GM18861 (cell line): Measurements from ENCODE around the gene SUFU.
"Not testable (repeated sequence)": the region's sequence is repeated elsewhere in the genome, so short reads cannot be mapped to it uniquely, and the experiment has no call there.

Experiments used
- ATAC-seq: cut with Tn5 transposase; IDR thresholded peaks from one replicate; pipeline ENCODE4 v1.9.1; 2021; ENCODE audit not compliant: unreplicated experiment

The SUFU gene

DNA sequence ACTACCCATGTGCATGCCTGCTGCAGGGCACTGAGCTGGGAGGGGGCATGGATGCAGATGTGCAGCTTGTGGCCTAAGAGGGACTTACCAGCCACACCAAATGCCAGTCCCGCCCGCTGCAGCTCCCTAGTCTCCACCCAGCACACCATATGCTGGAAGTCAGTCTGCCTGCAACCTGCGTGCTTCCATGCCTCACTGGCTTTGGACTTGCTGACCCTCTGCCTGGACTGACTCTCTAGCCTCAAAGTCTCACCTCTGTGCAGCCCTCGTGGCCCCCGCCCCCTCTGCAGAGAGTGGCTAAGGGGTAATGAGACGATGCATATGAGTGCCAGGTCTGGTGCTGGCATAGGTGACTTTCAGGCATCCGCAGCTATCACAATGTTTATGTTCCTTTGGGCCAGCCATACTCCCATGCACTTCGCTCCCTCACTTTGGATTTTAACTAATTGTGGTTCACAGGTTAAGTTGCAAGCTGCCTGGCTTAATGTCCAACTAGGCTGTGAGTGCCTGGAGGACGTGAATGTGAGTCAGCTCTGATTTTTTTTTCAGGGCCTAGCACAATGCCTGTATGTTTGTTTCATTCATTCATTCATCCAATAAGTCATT, 162.2 kb downstream of the SUFU start:
- ATAC-seq, result no peak

DNA sequence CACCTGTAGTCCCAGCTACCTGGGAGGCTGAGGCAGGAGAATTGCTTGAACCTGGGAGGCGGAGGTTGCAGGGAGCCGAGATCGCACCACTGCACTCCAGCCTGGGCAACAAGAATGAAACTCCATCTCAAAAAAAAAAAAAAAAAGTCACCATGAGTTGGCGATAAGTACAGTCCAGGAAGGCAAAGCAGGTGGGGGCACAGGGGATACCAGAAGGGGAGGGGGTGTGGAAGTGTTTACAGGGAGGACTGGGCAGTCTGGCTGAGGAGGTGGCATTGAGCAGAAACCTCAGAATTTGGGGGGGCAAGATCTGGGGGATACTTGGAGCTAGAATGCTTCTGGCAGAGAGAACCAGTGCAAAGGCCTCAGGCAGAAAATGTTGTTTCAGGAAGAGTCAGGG, 163.6 kb downstream of the SUFU start:
- not testable (repeated sequence) for ATAC-seq

- no peak for ATAC-seq
Measured at GRCh38 chr10:102668326-102669107, 164.7 kb downstream of the SUFU start.

- no peak for ATAC-seq
Measured at GRCh38 chr10:102669206-102670064, 165.7 kb downstream of the SUFU start.

DNA sequence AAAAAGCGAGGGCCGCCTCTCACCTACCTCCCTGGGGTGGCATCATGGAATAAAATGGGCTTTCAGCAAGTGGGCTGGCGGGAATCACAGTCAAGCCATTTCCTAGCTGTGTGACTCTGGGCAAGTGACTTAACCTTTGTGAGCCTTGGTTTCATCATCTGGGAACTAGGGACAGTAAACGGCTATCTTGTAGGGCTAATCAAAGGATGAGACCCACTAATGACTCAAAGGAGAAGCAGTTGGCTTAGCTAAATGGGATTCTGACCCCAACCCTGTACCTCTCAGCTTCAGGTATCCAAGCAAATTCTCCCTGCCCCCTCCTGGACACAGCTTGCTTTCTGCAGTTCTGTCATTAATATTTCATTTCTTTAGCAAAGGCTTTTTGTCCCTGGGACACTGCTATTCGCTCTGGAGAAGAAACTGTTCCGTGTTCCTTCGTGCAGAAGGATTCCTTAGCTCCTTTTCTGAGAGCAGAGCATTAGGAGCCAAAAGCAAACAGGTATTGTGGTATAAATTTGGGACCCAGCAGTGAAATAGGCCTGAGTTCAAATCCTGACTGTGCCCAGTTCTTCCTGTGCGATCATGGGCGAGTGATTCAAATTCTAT, 166.4 kb downstream of the SUFU start:
- ATAC-seq, result no peak

DNA sequence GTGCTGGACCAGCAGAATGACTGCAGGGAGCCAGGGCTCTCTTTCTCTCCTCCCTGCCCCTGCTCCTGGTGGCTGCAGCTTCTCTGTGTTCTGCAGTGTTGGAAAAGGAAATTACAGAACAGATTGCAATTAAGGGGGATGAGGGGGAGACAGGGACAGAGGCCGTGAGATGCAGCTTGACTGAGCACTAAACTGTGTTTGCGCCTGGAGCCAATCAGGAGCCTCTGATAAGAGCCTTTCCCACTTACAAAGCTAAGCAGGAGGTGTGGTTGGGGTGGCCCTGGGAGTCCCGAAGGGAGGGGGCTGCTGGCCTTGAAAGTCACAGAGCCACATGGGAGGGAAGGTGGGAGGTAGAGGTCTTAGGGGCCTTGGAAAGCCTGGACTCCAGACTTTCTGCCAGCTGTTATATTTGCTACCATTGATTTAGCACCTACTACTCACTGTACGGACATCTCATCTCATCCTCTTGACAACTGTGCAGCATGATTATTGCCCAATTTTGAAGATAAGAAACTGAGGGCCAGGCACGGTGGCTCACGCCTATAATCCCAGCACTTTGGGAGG, 167.2 kb downstream of the SUFU start:
- ATAC-seq, result no peak

- ATAC-seq, result no peak
Measured at GRCh38 chr10:102673236-102673818, 169.6 kb downstream of the SUFU start.

DNA sequence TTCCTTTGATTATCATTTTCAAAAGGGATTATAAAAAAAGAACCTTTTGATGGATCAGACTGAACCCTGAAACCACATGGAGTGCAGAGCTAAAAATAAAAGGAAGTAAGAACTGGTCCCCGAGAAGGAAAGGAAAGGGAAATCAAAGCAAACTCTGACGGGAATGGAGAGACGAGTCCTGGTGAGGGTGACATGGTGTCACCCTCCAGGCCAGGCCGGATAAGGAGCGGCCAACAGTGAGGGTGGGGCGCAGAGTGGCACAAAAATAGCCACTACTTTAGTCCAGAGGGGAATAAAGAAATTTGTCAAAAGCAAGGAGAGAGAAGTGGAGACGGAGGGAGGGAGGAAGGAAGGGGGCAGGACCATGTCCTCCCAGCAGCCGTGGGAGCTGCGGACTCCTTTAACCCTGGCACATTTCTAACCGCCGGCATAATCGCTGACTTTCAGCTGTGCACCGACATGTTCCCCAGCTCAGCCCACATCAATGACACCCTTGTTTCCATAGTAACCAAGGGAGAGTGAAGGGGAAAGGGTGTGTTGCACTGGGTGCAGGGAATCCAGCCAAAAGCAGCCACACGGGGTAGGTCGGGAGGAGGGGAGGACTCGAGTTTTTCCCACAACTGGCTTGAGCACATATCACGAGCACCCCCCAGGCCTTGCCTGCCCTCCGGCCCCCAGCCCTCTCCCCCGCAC, 170.2 kb downstream of the SUFU start:
- ATAC-seq, result no peak

DNA sequence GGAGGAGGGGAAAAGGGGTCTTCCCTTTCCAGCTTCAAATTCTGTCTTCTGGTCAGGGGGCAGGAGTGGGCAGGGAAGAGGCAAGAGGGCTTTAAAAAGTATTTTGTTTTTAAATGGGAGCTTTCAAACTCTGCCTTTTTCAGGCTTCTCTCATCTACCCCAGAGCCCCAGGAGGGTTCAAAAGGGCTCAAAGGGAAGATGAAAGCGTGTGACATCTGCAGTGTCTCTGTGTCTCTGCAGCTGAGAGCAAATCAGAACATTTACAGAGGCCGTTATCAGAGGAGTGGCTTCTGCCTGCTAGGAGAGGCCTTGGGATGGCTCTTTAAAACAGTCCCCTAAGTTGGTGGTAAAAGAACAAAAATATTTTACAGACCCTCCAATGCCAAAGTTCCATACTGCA, 170.8 kb downstream of the SUFU start:
- ATAC-seq, result no peak

GRCh38 chr10:102675011-102675665, 171.4 kb downstream of the SUFU start:
- ATAC-seq, result no peak

DNA sequence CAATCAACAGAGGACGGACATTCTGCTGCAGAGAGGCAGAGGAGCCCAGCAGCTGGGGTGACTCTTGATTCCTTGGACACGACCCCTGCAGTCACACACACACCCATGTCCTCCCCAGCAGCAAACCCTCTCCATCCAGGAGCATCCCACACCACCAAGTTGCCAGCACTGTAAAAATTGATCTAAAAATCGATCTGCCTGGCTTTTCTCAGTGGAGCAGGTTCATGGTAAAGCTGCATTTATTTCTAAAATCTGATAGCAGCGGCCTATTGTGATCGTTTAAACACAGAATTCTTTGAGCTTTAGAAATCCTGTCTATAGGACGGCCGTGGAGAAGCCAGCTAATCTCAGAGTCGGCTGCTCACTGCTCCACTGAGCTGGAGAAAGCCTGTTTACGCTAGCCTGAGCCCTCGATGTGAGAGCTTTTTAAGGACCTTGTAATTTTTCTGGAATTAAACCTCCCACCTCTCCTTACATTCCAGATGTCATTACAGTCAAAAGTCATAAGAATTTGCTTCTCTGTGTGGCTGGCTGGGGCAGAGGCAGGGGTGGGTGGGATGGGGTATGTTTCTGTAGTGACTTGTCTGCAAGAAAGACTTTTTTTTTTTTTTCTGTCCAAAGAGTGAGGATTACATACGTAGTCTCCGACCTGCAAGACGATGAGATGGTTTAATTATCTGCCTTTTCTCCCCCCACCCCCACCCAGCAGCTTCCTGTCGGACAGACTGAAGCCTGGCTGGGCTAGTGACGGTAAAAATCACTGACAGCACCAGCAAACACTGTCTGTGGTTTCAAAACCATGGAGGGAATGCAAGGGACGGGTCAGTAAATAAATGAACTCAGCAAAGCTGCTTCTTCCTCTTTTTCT, 172.1 kb downstream of the SUFU start:
- ATAC-seq, result no peak

DNA sequence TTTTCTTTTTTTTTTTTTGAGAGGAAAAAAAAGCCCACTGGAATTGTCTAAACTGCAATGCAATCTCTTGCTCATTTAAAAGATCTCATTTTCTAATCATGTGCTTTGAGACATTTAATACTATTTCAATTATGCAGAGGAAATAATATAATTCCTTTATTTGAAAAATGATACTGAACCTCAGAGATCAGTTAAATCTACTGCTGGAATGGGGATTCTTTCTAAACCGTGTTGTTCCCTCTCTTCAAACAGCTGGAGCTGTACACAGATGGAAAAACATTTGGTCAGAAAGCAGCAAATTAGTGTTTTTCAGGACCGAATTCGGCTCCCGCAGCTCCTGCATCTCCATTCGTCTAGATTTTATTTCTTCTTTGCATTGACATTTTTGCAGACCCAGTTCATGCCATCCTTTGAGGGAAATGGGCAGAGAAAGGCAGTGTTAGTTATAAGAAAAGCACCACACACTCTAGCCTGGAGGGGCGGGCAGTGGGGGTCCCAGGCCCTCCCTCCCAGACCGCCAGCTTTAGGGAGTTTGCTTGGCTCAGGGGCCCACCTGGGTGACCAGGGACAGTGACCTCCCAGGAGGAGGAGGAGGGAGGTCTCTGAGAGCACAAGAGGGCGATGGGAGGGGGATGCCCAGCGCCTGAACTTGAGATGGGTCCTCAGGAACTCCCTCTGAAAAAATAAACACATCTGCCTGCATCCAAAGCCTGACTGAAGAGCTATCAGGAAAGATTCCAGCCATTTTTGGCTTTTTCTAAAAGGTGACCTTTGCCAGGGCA, 173.0 kb downstream of the SUFU start:
- no peak for ATAC-seq

GRCh38 chr10:102677331-102678067, 173.7 kb downstream of the SUFU start:
- ATAC-seq, result no peak

DNA sequence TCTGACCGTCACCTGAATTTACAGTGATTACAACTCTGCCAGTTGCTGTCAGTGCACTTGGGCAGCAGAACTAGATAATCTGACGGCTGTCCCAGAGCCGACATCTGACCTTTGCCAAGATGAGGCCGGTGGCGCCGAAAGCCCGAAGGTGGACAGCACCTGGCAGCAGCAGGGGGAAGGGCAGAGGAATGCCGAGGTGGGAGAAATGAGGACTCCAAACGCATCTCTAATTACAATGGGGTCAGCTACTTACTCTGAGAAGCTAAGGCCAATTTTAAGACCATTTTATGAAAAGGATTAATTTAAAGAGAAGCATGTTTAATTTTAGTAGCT, 174.3 kb downstream of the SUFU start:
- no peak for ATAC-seq

DNA sequence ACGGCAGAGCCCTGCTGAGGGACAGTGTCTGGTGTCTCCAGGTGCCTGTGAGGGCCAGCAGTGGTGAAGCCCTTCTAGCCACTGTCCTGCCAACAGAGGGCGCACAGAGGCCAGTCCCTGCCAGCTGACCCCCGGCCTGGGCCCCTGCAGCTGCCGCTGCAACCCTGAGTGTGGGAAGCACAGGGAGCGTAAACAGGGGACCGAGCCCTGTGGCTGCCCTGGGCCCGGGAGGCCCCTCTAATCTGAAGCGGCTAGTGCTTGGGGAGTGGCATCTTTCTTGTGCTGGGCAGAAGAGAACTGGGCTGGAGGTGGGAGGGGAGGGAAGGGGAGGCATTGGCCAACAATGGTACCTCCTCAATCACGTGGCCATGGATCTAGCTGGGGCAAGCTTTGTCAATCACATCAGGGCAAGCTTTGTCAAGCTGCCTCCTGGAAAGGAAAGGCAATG, 175.1 kb downstream of the SUFU start:
- no peak for ATAC-seq

- ATAC-seq, result no peak
Measured at GRCh38 chr10:102679596-102679995, 175.8 kb downstream of the SUFU start.

DNA sequence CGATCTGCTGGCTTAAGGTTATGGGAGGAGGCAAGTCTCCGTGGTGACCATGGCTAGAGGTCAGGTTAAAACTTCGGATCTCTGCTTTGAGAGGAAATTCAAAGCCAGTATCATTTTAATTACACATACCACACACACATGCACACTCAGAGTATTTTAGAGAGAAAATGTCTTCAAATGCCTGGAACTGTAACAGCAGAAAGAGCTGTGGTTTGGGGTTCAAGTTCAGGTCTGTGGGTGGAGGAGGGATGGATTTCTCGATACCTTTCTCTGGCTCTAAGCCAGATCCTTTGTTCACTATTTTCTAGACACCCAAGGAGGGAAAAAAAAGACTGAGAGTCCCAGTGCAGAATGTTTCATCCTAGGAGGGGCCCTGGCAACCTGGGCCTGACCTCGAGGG, 177.9 kb downstream of the SUFU start:
- ATAC-seq, result no peak
